Ovary (tissue), 3 donors: Measurements from ENCODE around the gene MDH1B.

Source experiments
- EP300 ChIP-seq: sonication (generic); formaldehyde crosslinking; IDR thresholded peaks from one replicate; pipeline ENCODE4 v1.6.1; 2017; ENCODE audit warnings: antibody characterized with exemption
- TF ChIP-seq, protein P1 (sequence below), 3 donors: fragments of 450-650 bp in 2 of 3; fragments of 200-600 bp in 1 of 3; IDR thresholded peaks; one replicate each; pipeline versions ENCODE4 v1.5.1 to v1.8.0; 2016 to 2022; ENCODE audit warnings: antibody characterized with exemption in 3 of 3, mild to moderate bottlenecking in 1 of 3
- donor health status: DM: no; HTN: no; CAD: no.

GRCh38 chr2:206707164-206707701 lies 57.9 kb downstream of the MDH1B start:
- TF ChIP-seq, protein P1, sequence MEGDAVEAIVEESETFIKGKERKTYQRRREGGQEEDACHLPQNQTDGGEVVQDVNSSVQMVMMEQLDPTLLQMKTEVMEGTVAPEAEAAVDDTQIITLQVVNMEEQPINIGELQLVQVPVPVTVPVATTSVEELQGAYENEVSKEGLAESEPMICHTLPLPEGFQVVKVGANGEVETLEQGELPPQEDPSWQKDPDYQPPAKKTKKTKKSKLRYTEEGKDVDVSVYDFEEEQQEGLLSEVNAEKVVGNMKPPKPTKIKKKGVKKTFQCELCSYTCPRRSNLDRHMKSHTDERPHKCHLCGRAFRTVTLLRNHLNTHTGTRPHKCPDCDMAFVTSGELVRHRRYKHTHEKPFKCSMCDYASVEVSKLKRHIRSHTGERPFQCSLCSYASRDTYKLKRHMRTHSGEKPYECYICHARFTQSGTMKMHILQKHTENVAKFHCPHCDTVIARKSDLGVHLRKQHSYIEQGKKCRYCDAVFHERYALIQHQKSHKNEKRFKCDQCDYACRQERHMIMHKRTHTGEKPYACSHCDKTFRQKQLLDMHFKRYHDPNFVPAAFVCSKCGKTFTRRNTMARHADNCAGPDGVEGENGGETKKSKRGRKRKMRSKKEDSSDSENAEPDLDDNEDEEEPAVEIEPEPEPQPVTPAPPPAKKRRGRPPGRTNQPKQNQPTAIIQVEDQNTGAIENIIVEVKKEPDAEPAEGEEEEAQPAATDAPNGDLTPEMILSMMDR (IDR thresholded peaks at IDR 0.05), result no peak
- no peak for TF ChIP-seq EP300
